Lower leg skin (tissue), 4 donors: Measurements from ENCODE around the gene FAM228A. TPM values are rescaled to one million over a fixed set of nuclear protein-coding genes. Genes with fewer than 3 reads are reported as not detected.

Source experiments
- DNase-seq, 2 donors: peaks; one replicate each; pipeline ENCODE4 v3.0.0-alpha.2; 2019; ENCODE audit warnings: low spot score in 2 of 2
- H3K4me3 ChIP-seq: fragments of 200-600 bp; sonication (generic); 2 replicates; pipeline ENCODE4 v1.5.1; 2017; ENCODE audit warnings: mild to moderate bottlenecking, low read depth; ENCODE audit not compliant: poor library complexity, severe bottlenecking
- CTCF ChIP-seq, 3 donors: fragments of 450-650 bp; IDR thresholded peaks; one replicate each; pipeline ENCODE4 v1.5.1; 2016; ENCODE audit warnings: antibody characterized with exemption in 3 of 3, mild to moderate bottlenecking in 3 of 3, moderate library complexity in 2 of 3
- POLR2A ChIP-seq, 2 donors: fragments of 450-650 bp; IDR thresholded peaks; one replicate each; pipeline ENCODE4 v1.6.1; 2016 to 2017; ENCODE audit warnings: antibody characterized with exemption in 2 of 2, mild to moderate bottlenecking in 1 of 2, moderate library complexity in 1 of 2
- WGBS, 2 donors: methylation state at CpG; one replicate each; pipeline ENCODE4 v1.1.5; 2018; 5-methylcytosine and 5-hydroxymethylcytosine counted together
- intact Hi-C: fragments of 100-400 bp; cut with DNase I; formaldehyde crosslinking; loops from one replicate; pipeline ENCODE4 v1.15.0; 2023; ENCODE audit warnings: low total_unique reads
- total RNA-seq, 4 donors: library from RNA; depleted of rRNA; stranded (reverse); fragments of >200 nt; gene quantifications; one replicate each; pipeline ENCODE4 v1.1.0, GENCODE V29; 2016

The FAM228A gene
- total RNA-seq, 4 donors from 2014 or later: 0.25 to 0.26 TPM; not detected in 2

- no peak for DNase-seq
- intact Hi-C loops: no loop called here
- TF ChIP-seq CTCF (IDR thresholded peaks at IDR 0.05) (no peak), POLR2A (IDR thresholded peaks at IDR 0.05) (no peak)
- 78 to 89% methylated on average over 4 of the region's 4 CpGs for WGBS, 2 donors
- H3K4me3 ChIP-seq: no peak overlapping the region
Measured at GRCh38 chr2:24153478-24153877, 21.4 kb upstream of the FAM228A start.

GRCh38 chr2:24158131-24158530 lies 16.7 kb upstream of the FAM228A start:
- intact Hi-C loops: no loop called here
- 69 to 90% methylated on average over 5 of the region's 5 CpGs for WGBS, 2 donors
- DNase-seq: no peak
- H3K4me3 ChIP-seq: no peak overlapping the region
- no peak for TF ChIP-seq POLR2A (IDR thresholded peaks at IDR 0.05)
- no peak for TF ChIP-seq CTCF (IDR thresholded peaks at IDR 0.05)

GRCh38 chr2:24159708-24160107 lies 15.1 kb upstream of the FAM228A start:
- H3K4me3 ChIP-seq: no peak overlapping the region
- intact Hi-C loops: no loop called here
- WGBS, 2 donors: 92 to 98% methylated on average over 4 of the region's 4 CpGs

GRCh38 chr2:24160761-24161160 lies 14.1 kb upstream of the FAM228A start:
- no peak overlapping the region for H3K4me3 ChIP-seq
- TF ChIP-seq POLR2A (IDR thresholded peaks at IDR 0.05): no peak
- TF ChIP-seq CTCF (IDR thresholded peaks at IDR 0.05): no peak
- intact Hi-C loops: no loop called here
- no peak for DNase-seq

More at GRCh38 chr2:24159708-24160107, 15.1 kb upstream of the FAM228A start:
- DNase-seq: no peak
- TF ChIP-seq CTCF (IDR thresholded peaks at IDR 0.05): no peak
- TF ChIP-seq POLR2A (IDR thresholded peaks at IDR 0.05): no peak

GRCh38 chr2:24162494-24162893 lies 12.4 kb upstream of the FAM228A start:
- WGBS, 2 donors: 91 to 100% methylated on average over 1 of the region's 1 CpG
- intact Hi-C loops: no loop called here
- no peak for TF ChIP-seq POLR2A (IDR thresholded peaks at IDR 0.05)
- no peak for TF ChIP-seq CTCF (IDR thresholded peaks at IDR 0.05)

GRCh38 chr2:24163186-24163585 lies 11.7 kb upstream of the FAM228A start:
- no peak for TF ChIP-seq POLR2A (IDR thresholded peaks at IDR 0.05)
- no peak for TF ChIP-seq CTCF (IDR thresholded peaks at IDR 0.05)
- DNase-seq: no peak
- 61 to 77% methylated on average over 3 of the region's 3 CpGs for WGBS, 2 donors
- no peak overlapping the region for H3K4me3 ChIP-seq
- intact Hi-C loops: no loop called here

More at GRCh38 chr2:24162494-24162893, 12.4 kb upstream of the FAM228A start:
- no peak for DNase-seq
- H3K4me3 ChIP-seq: no peak overlapping the region
